HG03575 (cell line): ENCODE measurements around the gene OPN4.

Experiments used
- ATAC-seq: cut with Tn5 transposase; IDR thresholded peaks from one replicate; pipeline ENCODE4 v1.9.1; 2021; ENCODE audit not compliant: unreplicated experiment, insufficient number of reproducible peaks, low FRiP score; ENCODE audit errors: extremely low read depth

OPN4 gene

DNA sequence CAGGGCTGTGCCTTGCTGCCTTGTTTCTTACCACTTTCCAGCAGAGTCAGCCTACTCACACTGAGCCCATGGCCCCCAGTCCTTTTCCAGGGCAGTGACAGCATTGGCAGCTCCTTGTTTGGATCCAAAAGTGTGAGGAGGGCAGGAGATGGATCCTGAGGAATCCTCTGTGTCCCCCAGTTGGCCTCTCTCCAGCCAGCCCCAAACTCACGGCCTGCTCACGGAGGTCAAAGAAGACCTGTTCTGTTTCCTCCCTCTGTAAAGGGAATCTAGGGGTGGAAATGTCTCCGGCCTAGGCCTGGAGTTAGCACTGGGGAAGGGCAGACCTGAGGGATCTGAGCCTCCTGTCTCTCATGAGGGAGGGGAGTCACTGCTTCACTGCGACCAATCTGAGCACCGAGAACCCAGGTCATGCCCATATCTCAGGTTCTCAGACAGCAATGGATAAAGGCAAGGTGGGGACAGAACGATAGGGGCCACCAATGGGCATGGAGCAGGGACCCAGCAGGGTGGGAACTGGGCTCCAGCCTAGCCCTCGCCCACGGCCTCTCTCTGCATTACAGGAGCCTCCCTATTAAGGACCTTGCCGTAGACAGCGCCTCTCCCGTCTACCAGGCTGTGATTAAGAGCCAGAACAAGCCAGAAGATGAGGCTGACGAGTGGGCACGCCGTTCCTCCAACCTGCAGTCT is 37.1 kb downstream of the OPN4 start:
- no peak for ATAC-seq

DNA sequence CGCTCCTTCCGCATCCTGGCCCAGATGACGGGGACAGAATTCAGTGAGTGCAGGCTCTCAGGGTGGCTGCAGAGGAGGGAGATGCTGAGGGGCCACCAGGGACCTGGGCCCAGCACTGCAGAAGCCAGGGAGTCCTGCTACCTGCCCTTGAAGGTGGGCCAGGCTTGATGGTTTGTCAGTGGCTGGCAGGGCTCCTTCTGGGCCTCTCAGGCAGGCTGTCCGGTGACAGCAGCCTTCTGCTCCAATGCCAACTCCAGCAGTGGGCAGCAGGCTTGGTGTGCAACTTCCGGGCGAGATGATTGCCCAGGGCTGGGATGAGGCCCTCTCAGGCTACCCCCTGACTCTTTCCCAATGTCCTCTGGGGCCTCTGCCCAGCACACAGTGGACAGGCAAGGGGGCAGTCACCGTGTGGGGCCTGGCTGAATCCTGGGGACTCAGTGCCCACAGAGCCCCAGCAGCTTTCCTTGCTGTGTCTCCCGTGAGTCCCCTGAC is 37.7 kb downstream of the OPN4 start:
- ATAC-seq: no peak

DNA sequence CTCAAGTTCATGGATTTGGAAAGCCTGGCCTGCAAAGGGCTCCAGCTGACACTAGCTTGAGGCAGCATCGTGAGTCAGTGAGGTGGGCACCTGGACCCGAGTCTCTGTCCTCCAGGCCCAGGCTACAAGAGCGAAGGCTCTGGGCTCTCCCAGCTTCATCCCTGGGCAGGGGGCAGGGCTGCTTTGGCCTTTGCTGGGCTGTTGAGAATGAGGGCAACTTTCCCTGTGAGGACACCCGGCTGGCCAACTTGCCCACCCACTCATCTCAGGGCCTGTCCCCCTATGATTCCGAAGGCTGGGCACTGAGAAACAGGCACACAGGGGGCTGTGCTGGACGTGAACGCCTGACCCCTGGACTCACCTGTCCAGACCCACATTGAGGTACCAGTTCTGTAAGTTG is 38.3 kb downstream of the OPN4 start:
- no peak for ATAC-seq

DNA sequence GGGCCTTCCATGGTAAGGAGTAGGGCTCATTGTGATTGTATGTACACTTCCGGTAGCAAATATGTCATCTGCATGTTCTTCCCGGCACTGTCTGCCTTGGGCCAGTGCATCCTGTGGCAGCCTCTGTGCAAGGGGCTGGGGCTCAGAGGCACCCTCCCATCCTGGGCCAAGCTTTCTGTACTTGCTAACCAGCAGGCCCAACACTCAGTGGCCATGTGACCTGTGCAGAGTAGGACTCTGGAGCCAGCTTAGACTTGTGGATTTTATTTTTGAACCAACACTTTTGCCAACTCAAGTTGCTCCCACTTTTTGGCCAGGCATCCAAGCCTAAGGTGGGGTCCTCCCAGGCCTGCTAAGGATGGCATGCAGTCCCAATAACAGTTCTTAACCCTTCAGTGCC is 38.9 kb downstream of the OPN4 start:
- no peak for ATAC-seq

DNA sequence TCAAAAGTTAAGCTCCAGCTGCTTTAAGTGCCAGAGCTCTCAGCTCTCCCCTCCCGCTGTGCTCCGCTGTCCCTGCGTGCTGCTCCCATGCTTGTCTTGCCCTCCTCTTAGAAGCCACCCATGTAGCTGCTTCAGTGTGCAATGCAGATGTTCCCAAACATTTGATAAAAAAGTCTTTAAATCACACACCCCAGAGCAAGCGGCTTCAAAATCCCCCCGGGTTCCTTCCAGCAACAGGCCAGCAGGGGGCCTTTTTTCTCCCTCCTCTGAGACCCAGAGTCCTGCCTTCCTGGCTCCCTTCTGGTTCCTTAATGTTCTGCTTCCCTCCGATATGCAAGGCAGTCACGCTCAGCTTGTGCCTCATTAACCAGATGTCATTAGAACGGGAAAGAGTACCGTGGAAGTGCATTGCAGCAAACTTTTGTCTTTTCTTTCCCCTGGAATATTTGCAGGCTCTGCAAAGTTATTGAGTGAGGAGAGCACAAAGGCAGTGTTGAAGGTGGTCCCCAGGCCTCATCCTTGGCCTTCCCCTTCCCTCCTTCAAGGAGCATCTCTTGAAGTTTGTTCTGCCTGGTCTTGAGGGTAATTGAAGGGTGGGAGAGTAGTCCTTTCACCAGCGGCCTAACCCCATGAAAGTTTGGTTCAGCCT is 39.5 kb downstream of the OPN4 start:
- no peak for ATAC-seq

DNA sequence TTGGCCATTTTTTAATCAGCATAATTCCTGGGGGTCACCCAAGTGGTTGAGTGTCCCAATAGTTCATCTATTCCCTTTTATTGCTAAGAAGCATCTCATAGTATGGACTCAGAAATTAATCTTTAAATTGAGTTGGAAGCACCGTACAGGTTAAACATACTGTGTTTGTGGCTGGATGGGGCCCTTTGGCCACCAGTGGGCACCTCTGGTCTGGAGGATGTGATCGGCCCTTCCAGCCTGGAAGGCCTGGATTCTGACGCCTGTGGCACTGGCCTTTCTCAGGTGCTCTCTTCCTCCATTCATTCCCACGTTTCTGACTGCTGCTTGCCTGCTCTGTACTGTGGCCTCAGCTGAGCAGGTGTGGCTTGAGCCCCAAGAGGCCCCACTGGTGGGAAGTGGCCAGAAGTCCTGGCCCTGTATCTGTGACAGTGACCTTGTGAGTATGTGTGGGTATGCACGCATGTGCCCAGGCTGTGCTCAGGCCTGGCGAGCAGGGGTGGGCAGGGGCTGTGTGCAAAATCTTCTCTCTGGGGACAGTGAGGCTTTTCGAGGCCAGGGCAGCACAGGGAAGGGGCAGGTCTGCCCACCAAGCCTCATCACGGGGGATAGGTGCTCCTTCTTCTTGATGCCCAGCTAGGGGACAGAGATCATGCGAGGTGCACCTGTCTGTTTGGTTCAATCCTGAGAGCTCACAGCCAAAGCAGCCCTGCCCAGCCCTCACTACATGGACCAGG is 44.0 kb downstream of the OPN4 start:
- ATAC-seq: no peak

DNA sequence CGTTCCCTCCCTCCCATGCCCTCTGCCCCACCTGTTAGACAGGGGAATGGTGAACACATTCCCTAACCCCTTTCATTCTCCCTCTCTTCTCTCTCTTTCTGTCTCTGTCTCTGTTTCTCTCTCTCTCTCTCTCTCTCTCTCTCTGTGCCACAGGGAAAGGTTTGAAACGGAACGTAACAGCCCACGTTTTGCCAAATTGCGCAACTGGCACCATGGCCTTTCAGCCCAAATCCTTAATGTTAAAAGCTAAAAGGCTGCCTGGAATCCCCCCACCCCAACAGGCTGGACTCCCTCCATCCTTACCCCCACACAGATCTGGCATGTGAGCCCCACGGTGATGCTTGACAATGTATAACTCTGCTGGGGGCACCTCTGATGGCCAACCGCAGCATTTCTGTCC is 44.8 kb downstream of the OPN4 start:
- ATAC-seq: no peak

DNA sequence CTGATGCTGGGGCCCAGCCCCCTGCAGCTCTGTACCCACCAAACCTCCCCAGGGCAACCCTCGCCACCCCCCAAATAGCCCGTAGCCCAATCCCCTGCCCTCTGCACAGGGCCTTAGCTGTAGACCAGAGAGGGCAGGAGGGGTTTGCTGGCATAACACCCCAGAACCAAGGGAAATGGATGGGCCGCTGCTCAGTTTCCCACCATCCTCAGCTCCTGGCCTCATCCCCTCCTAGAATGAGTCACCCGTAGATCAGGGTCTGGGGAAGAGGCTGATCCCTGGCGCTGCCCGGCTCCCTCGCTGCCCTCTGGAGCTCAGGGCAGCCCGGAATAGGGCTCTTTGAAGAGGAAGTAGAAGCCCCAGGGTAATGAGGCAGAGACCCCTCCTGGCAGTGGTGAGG is 45.2 kb downstream of the OPN4 start:
- ATAC-seq: no peak

DNA sequence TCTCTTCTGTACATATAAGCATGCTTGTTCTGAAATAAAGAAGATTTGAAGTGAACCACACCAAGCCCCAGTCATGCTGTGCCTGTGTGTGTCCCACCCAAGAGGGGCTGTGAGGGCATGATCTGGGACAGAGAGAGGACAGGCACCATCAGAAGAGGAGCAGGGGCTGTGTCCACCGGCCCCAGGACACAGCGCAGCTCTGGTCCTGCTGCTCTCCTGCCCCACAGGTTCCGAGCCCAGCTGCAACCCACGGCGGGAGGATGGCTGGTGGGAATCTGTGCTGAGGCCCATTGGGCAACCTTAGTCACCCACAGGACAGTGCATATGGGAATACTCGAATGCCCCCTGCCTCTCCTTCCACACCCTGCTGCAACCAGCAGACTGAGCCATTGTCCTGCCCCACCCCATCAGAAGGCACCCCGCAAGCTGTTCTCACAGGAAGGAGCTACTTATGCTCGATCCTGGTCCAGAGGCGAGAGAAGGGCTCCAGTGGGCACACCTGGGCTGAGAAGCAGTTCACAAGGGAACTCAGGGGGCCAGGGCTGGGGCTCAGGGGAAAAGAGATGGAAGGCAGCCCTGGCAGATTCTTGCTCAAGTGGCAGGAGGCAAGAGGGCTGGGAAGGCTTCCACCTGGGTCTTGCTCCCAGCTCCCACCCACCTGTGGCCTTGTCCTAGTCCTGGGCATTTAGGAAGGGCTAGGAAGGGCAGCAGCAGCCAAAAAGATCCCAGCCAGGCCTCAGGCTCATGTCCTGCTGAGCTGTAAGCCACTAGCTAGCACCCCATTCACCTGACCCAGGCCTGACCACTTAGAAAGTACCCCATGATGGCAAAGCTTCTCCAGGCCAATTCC is 45.9 kb downstream of the OPN4 start:
- no peak for ATAC-seq

DNA sequence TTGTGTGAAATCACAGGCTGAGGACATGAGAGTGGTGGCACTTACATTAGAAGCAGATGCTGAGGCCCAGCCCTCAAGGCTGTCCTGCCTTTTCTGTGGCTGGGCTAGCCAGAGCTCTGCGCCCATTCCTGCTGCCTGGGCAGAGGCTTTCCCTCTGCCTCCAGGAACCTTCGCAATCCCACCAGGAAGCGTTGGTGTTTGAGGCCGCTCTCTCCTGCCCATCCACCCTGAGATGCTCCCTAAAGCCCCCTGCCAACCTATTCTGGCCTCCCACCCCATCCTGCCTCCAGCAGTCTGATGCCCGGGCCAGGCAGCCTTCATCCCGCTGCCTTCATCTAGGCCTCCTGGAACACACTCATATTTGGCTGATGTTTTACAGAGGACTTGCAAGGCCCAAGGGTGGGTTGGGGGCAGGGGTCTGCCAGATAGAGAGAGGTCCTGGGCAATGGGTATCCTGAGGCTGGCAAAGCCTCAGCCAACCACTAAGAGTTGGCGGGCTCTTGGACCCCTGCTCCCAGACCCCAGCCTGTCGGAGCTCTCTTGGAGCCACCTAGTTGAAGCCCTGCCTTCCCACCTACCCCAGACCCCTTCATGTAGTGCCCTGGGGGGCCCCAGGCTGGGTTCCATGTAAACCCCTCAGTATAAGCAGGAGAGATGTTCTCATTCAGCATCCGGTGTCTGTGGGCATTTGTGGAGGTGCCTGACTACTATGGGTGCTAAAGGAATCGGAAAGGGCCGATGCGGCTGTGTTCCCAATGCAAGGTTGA is 46.7 kb downstream of the OPN4 start:
- ATAC-seq: no peak

DNA sequence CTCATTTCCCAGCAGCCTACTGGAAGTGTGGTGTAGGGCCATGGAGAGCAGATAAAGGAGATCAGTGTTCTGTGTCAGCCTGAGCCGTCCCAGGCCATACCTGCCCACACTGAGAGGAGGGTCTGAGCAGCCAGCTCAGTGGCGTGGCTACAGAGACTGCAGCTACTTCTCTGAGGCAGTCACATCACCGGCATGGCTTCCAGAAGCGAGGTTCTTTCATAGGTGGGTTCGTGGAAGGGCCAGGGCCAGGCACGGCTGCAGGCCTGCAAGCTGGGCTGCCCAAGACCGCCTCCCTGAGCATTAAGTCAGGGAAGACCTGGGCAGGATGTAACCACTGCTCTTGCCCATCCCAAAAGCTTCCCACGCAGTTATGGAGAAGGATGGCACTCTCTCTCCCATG is 48.8 kb downstream of the OPN4 start:
- ATAC-seq: no peak

DNA sequence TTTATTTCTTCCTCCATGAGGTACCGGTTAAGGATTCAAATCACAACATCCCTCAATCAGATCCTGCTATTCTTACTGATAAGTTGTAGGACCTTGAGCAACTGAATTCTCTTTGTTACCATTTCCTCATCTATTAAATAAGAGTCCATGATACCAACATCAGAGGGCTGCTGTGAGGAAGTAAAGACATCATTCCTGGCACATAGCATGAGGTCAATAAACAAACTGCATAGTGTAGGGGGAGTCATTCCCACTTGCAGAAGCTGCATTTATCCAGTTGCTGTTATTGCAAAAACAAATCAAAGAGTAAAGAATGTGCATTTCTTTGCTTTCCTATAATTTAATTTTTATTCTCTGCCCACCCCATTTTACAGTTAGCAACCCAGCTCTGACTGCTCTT is 50.8 kb downstream of the OPN4 start:
- ATAC-seq: no peak

DNA sequence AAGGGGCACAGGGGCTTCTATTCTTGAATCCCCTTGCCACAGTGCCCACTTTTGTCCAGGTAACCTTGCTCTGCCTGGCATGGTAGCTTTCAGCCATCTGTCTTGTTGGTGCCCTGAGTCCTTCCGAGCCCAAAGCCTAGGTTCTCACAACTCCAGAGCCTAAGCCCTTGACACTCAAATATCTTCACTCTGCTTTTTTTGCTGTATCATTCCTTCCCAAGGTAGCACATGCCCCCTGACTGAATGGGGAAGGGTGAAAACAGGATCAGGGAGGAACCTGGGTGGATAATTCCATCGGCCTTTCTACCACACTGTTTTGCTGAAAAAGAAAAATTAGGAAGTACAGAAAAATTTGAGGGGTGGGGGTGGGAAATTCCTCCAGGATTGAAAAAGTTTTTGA is 51.6 kb downstream of the OPN4 start:
- ATAC-seq: no peak

DNA sequence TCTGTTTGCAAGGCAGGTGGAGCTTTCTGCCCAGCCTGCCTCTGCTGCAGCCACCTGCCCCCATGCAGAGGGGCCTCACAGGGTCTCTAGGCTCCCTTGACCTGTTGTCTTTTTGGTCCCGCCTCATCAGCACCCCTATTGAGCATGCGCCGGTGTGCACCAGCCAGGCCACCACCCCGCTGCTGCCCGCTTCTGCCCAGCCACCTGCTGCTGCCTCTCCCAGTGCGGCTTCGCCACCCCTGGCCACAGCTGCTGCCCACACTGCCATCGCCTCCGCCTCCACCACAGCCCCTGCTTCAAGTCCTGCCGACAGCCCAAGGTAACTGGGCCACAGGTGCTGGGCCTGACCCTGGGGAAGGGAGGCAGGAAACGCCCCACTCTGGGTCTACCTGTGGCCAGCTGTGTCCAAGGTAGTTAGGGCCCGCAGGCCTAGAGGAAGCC is 52.1 kb downstream of the OPN4 start:
- ATAC-seq: no peak

DNA sequence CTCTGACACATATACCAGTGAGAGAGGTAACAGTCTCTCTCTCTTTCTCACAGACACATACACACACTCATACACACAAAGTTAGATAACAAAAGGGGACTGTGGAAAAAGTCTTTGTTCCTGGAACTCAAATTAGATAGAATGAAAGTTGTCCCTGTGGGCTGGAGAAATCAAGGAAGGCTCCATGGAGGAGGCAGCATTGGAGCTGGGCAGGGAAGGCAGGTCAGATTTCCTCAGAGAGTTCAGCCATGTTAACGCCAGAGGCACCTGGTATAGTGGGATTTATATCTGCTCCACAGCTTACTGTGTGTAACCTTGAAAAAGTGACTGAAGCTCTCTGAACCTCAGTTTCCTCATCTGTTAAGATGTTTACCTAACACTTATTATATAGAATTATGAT is 52.6 kb downstream of the OPN4 start:
- ATAC-seq: no peak

DNA sequence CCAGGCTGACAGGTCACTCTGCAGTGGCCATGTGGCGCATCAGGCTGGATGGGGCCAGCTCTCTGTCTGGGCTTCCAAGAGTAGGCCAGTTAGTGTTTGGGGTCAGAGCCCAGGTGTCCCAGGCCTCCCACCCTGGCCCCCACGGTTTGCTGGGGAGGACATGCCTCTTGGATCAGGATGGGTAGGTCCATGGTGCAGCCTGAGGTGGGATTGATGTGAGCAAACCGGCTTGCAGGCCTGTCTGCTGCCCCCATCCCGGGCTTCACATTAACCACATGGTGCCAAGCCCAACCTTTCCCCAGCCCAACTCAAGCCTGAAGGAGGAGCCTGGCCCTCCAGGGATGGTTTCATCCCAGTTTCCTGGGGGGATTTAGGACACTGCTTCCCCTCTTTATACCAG is 53.2 kb downstream of the OPN4 start:
- no peak for ATAC-seq

DNA sequence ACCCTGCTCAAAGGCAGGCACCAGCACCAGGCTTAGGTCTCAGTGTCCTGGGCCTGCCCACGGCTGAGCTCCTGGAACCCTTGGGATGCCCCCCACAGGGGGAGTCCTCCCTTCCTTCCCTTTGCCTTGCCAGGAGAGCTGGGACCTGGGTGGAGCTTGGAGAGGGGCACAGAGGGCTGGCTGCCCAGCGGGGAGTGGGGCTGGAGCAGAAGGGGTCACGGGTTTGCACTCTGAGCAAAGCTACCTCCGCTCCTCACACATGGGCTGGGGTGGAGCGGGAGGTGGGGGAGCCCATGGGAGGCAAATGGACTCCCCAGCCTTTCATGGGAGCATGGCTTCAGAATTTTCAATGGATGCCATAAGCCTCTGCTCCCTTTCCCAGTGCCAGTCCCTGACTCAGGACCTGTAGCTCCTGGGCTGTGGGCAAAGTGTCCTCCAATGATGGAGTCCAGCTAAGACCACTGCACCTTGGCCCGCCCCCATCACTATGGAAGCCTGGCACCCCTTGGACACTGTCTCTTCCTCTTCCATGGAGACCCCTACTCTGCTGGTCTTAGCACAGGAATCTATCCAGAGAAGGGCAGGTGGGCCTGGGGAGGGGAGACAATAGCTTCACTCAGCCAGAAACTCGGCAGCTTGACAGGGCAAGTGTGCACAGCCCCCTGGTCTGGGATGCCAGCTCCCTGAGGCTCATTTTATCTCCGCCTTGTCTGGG is 53.9 kb downstream of the OPN4 start:
- no peak for ATAC-seq

DNA sequence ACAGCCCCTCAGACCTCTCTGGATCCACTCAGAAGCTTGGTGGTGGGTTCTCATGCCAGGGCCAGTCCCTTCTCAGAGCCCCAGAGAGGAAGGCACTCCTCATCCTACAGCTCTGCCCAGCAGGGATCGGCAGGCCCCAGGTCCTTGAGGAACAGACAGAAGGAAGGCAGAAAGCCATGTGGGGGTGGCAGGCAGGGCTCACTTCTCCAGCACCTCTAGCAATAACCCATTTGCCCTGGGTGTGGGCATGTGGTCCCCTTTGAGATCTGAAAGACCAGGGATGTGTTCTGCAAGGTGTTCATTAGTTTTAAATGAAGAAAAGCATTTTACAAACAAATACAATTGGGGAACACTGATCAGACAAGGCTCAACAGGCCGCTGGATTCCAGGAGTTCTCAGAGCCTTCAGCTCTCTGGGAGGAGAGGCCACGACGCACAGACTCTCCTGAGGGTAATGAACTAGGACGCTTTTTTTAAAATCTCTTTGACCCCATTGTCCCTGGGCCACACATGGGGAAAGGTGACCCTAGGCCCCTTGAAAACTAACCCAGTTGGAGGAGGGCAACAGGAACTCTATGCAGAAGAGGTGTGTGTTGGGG is 54.5 kb downstream of the OPN4 start:
- ATAC-seq: no peak
